IPS DF 6.9 (cell line): ENCODE data around the gene MYO5A.
"Not testable (repeated sequence)": the region's sequence is repeated elsewhere in the genome, so short reads cannot be mapped to it uniquely, and the experiment has no call there.

ENCODE experiments used
- DNase-seq: peaks from one replicate; pipeline ENCODE4 v3.0.0-alpha.2; 2013; ENCODE audit warnings: low read depth, low spot score
- H3K27ac ChIP-seq: one replicate; pipeline ENCODE4 v1.5.1; 2013; ENCODE audit warnings: low read length, control low read depth
- H3K27me3 ChIP-seq: 2 replicates; pipeline ENCODE4 v1.6.1; 2013; ENCODE audit warnings: mild to moderate bottlenecking, low read length; ENCODE audit not compliant: control insufficient read depth, insufficient read depth
- H3K36me3 ChIP-seq: 2 replicates; pipeline ENCODE4 v1.6.1; 2013; ENCODE audit warnings: low read length; ENCODE audit not compliant: control insufficient read depth, insufficient read depth
- H3K4me1 ChIP-seq: 2 replicates; pipeline ENCODE4 v1.6.1; 2013; ENCODE audit warnings: low read length; ENCODE audit not compliant: control insufficient read depth, insufficient read depth
- H3K4me3 ChIP-seq: 2 replicates; pipeline ENCODE4 v1.5.1; 2013; ENCODE audit warnings: mild to moderate bottlenecking, low read length
- H3K9me3 ChIP-seq: 2 replicates; pipeline ENCODE4 v1.6.1; 2013; ENCODE audit warnings: low read length, inconsistent platforms; ENCODE audit not compliant: control insufficient read depth, insufficient read depth
- WGBS: extraction: QIAGEN DNeasy Blood & Tissue Kit; methylation state at CpG from one replicate; pipeline ENCODE4 v1.1.7; 2013; ENCODE audit warnings: mixed read lengths, missing lambda C conversion rate; ENCODE audit not compliant: insufficient read length, insufficient coverage; 5-methylcytosine and 5-hydroxymethylcytosine counted together

MYO5A gene

GRCh38 chr15:52563501-52564060 is 34.9 kb upstream of the MYO5A start:
- Histone ChIP-seq H3K4me3 (no peak overlapping the region), H3K27ac (no peak overlapping the region), H3K4me1 (no peaks in the 10 kb centered on the region), H3K36me3 (no peaks in the 10 kb centered on the region; the same call in 1 of the 2 replicates), H3K27me3 (no peaks in the 10 kb centered on the region), H3K9me3 (no peaks in the 10 kb centered on the region)
- DNase-seq: no peak
- WGBS: no CpG with 5 or more reads among the region's 4 CpGs

GRCh38 chr15:52559575-52559974 is 30.9 kb upstream of the MYO5A start:
- no peak overlapping the region for H3K4me3 ChIP-seq
- DNase-seq: no peak
- no peaks in the 10 kb centered on the region for H3K27me3 ChIP-seq
- H3K9me3 ChIP-seq: no peaks in the 10 kb centered on the region
- WGBS: no CpG with 5 or more reads among the region's 2 CpGs
- H3K27ac ChIP-seq: no peak overlapping the region
- no peaks in the 10 kb centered on the region for H3K4me1 ChIP-seq
- no peaks in the 10 kb centered on the region; the same call in 1 of the 2 replicates for H3K36me3 ChIP-seq

GRCh38 chr15:52559022-52559421 is 30.3 kb upstream of the MYO5A start:
- H3K36me3 ChIP-seq: no peaks in the 10 kb centered on the region; the same call in 1 of the 2 replicates

GRCh38 chr15:52558196-52558595 is 29.5 kb upstream of the MYO5A start:
- H3K27me3 ChIP-seq: no peaks in the 10 kb centered on the region
- no peak overlapping the region for H3K4me3 ChIP-seq
- no peak overlapping the region for H3K27ac ChIP-seq
- no peak for DNase-seq
- H3K4me1 ChIP-seq: no peaks in the 10 kb centered on the region
- no peaks in the 10 kb centered on the region for H3K9me3 ChIP-seq
- no peaks in the 10 kb centered on the region; the same call in 1 of the 2 replicates for H3K36me3 ChIP-seq
- WGBS: no CpG with 5 or more reads among the region's 5 CpGs

More at GRCh38 chr15:52559022-52559421, 30.3 kb upstream of the MYO5A start:
- no peaks in the 10 kb centered on the region for H3K27me3 ChIP-seq
- H3K4me1 ChIP-seq: no peaks in the 10 kb centered on the region
- no peak for DNase-seq
- no peaks in the 10 kb centered on the region for H3K9me3 ChIP-seq
- no CpG with 5 or more reads among the region's 6 CpGs for WGBS
- H3K4me3 ChIP-seq: no peak overlapping the region
- H3K27ac ChIP-seq: no peak overlapping the region

DNA sequence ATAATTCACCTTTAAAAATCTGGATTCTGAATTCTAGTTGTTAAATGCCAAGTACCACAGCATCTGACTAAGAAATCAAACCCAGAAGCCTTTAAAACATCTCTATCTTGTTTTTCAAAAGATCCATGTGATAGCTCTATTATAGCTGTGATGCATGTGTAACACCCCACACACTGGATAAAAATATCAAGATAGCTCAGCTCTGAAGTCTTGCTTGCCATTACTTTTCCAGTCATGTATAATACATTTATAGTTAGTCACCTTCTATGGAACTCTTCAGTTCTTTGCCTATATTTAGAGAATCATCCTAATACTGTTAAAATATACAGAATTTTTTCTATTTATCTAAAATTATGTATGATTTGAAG is 28.6 kb upstream of the MYO5A start:
- Histone ChIP-seq H3K36me3 (no peaks in the 10 kb centered on the region; the same call in 1 of the 2 replicates), H3K4me1 (no peaks in the 10 kb centered on the region), H3K9me3 (no peaks in the 10 kb centered on the region), H3K27ac (no peak overlapping the region), H3K27me3 (no peaks in the 10 kb centered on the region), H3K4me3 (no peak overlapping the region)
- DNase-seq: no peak

GRCh38 chr15:52556524-52557273 is 28.0 kb upstream of the MYO5A start:
- H3K9me3 ChIP-seq: no peaks in the 10 kb centered on the region
- H3K4me1 ChIP-seq: no peaks in the 10 kb centered on the region
- no CpG with 5 or more reads among the region's 3 CpGs for WGBS
- no peaks in the 10 kb centered on the region; the same call in 1 of the 2 replicates for H3K36me3 ChIP-seq
- no peaks in the 10 kb centered on the region for H3K27me3 ChIP-seq
- no peak overlapping the region for H3K4me3 ChIP-seq
- no peak overlapping the region for H3K27ac ChIP-seq
- no peak for DNase-seq

DNA sequence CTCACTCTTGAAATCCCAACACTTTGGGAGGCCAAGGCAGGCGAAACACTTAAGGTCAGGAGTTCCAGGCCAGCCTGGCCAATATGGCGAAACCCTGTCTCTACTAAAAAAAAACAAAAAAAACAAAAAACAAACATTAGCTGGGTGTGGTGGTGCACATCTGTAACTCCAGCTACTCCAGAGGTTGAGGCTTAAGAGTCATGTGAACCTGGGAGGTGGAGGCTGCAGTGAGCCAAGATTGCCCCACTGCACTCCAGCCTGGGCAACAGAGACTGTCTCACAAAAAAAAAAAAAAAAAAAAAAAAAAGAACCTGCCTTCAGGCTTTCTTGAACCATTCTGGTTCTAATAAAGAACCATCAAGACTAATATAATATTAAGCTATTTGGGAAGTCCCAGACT is 23.6 kb upstream of the MYO5A start:
- no CpG with 5 or more reads among the region's 2 CpGs for WGBS
- no peaks in the 10 kb centered on the region; the same call in 1 of the 2 replicates for H3K36me3 ChIP-seq
- H3K27ac ChIP-seq: no peak overlapping the region
- no peaks in the 10 kb centered on the region for H3K4me1 ChIP-seq
- H3K27me3 ChIP-seq: no peaks in the 10 kb centered on the region
- no peak for DNase-seq
- no peak overlapping the region for H3K4me3 ChIP-seq
- no peaks in the 10 kb centered on the region for H3K9me3 ChIP-seq

- Histone ChIP-seq H3K36me3 (no peaks in the 10 kb centered on the region; the same call in 1 of the 2 replicates), H3K4me3 (no peak overlapping the region), H3K27me3 (no peaks in the 10 kb centered on the region), H3K4me1 (no peaks in the 10 kb centered on the region), H3K9me3 (no peaks in the 10 kb centered on the region), H3K27ac (no peak overlapping the region)
- WGBS: no CpG with 5 or more reads among the region's 6 CpGs
- no peak for DNase-seq
Measured at GRCh38 chr15:52551762-52552161, 23.1 kb upstream of the MYO5A start.

- not testable (repeated sequence) for DNase-seq, H3K4me1 ChIP-seq, H3K9me3 ChIP-seq, H3K4me3 ChIP-seq, H3K27me3 ChIP-seq, H3K36me3 ChIP-seq, H3K27ac ChIP-seq
- WGBS: no CpG with 5 or more reads among the region's 1 CpG
Measured at GRCh38 chr15:52551186-52551585, 22.5 kb upstream of the MYO5A start.

- no peak overlapping the region for H3K27ac ChIP-seq
- H3K4me3 ChIP-seq: no peak overlapping the region
- no peak for DNase-seq
- peaks cover 6% of the 10 kb centered on the region; the same call in 1 of the 2 replicates for H3K36me3 ChIP-seq
- H3K4me1 ChIP-seq: no peaks in the 10 kb centered on the region
- no CpG with 5 or more reads among the region's 5 CpGs for WGBS
- H3K9me3 ChIP-seq: no peaks in the 10 kb centered on the region
- H3K27me3 ChIP-seq: no peaks in the 10 kb centered on the region
Measured at GRCh38 chr15:52546031-52546751, 17.5 kb upstream of the MYO5A start.
